ENCODE measurements around the gene EIF3K. TPM values are rescaled to one million over a fixed set of nuclear protein-coding genes. Genes with fewer than 3 reads are reported as not detected.

Gene EIF3K
- total and polyA plus RNA-seq, 10 of the 15 experiments (the other 5 are each of a cell fraction or from before 2014, with no cell fraction given) = 330 to 927 (median 436) TPM

DNA sequence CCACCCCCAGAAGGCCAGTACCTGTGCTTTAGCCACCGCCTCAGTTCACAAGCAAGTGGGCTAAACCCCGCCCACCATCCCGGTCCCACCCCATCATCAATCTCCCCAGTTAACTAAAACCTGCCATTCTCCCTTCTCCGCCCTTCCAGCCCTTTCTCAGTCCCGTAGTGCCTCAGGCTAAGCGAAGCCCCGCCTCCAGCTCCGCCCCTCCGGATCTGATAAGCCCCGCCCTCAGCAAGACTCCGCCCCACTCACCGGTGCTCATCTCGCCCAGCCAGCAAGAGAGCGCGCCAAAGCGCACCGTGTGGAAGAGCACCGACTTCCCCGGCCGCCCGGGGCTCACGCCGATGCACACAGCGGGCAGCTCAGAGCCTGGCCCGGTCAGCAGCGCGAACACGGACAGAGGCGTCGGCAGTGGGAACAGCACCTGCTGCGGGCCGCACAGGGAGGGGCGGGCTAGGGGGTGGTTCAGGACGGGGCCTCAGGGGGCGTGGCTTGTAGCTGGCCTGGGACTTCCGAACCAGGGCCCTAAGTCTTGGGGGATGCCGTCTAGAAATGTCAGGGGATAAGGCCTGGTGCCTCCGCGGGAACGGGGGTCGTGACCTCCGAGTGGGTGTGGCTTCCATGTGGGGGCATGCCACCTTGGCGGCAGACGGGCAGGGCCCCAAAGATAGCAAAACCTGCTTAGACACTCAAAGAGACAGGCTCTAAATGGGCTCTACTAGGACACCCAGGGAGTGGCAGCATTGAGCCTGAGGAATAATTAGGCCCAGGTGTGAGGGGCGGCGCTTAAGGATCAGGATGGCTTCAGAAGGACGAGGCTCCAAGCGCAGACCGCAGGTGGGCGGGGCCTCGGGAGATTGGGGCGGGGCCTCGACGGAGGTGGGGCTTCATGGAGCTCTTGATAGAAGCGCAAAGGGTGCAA is 22.7 kb upstream of the EIF3K start:
- Histone ChIP-seq H3K36me3 (ENCODE audit: control insufficient read depth in 2 of 2, insufficient read depth in 2 of 2, low read length in 1 of 2) (peaks cover 20 to 27% of the 10 kb centered on the region in 2 experiments; a peak in 3 of 4 replicates), H3K9ac (ENCODE audit: control insufficient read depth, insufficient read depth, low read length) (no peak overlapping the region), H3K4me2 (ENCODE audit: control insufficient read depth, insufficient read depth) (no peak overlapping the region), H3K4me1 (ENCODE audit: control insufficient read depth, insufficient read depth, low read length) (no peaks in the 10 kb centered on the region), H3K4me3 (no peak overlapping the region), H4K20me1 (ENCODE audit: control insufficient read depth, insufficient read depth) (no peaks in the 10 kb centered on the region), H3K27me3 (replicated peaks in 1 of 2; ENCODE audit: control insufficient read depth in 2 of 2, insufficient read depth in 2 of 2, low read length in 1 of 2) (no peaks in the 10 kb centered on the region), H3K79me2 (ENCODE audit: control insufficient read depth, insufficient read depth, low read length) (no peaks in the 10 kb centered on the region), H2AFZ (ENCODE audit: control insufficient read depth, low read depth, low read length) (no peak overlapping the region), H3K9me3 (replicated peaks; ENCODE audit: control insufficient read depth, insufficient read depth, low read length) (no peaks in the 10 kb centered on the region), H3K27ac (ENCODE audit: control insufficient read depth, insufficient read depth) (no peak overlapping the region)
- WGBS (ENCODE audit: insufficient coverage, insufficient replicate concordance, low lambda C conversion rate, missing lambda C conversion rate) = 96% methylated on average over 54 of the region's 55 CpGs
- in situ Hi-C loops (cut with MboI) = no loop called here
- ChIA-PET SMC1A (ENCODE audit: uncharacterized antibody, unreplicated experiment) (no interaction called here), CTCF (no interaction called here), POLR2A (interaction anchor here (1.0 to 1.2 kb wide), 2 partner anchors 21 to 32 kb away, joined by 4 to 5 read pairs; no protein-coding TSS in a partner anchor), RAD21 (ENCODE audit: unreplicated experiment) (interaction anchor here (0.6 kb wide), 1 partner anchor 83 kb away, joined by 3 read pairs; no protein-coding TSS in a partner anchor)
- FAIRE-seq (no peak), ATAC-seq (peak; percentile 36; the same call in 2 of the 3 replicates), DNase-seq (ENCODE audit: low read depth, low spot score) (no peak)
- TF ChIP-seq NR2F1 (conservative IDR thresholded peaks at IDR 0.05) (0 out of 2 replicates have a peak, but pooled peaks have one; percentile 16), POLR2AphosphoS2 (IDR thresholded peaks at IDR 0.05; ENCODE audit: low read depth, low read length) (0 out of 2 replicates have a peak, but pooled peaks have one; percentile 32), JUND (IDR thresholded peaks at IDR 0.05; ENCODE audit: low read depth, low read length) (no peak)
- intact Hi-C loops (cut with micrococcal nuclease; ENCODE audit: unreplicated experiment) = no loop called here
- BruUV-seq (replicated peaks) = no TSS peak

DNA sequence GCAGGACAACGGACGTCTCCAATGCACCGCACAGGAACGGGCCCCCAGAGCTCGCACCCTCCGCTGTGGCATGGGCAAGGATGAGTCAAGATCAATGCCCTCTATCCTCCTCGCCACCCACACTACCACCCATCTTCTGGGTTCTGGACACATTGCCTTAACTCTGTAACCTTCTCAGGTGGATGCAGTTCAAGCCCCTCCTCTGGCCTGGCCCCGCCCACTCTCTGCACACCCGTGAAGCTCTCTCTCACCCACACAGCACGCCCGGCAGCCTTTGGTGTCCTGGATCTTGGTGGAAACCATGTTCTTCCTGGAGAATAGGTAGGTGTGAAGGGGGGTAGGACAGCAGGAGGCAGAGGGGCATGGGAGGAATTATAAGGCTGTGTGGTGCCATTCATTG is 21.9 kb upstream of the EIF3K start:
- in situ Hi-C loops (cut with MboI) = no loop called here

More for the DNA sequence above, 21.9 kb upstream of the EIF3K start:
- RAD21 ChIA-PET (ENCODE audit: unreplicated experiment) = interaction anchor here (0.6 kb wide), 1 partner anchor 83 kb away, joined by 3 read pairs; no protein-coding TSS in a partner anchor
- CTCF ChIA-PET = no interaction called here
- H2AFZ ChIP-seq (ENCODE audit: control insufficient read depth, low read depth, low read length) = no peak overlapping the region
- POLR2A ChIA-PET = interaction anchor here (0.5 kb wide), 1 partner anchor 44 kb away, joined by 4 read pairs; no protein-coding TSS in a partner anchor
- 87% methylated on average over 11 of the region's 11 CpGs for WGBS (ENCODE audit: insufficient coverage, insufficient replicate concordance, low lambda C conversion rate, missing lambda C conversion rate)
- H3K4me2 ChIP-seq (ENCODE audit: control insufficient read depth, insufficient read depth) = no peak overlapping the region
- H3K36me3 ChIP-seq (ENCODE audit: control insufficient read depth in 2 of 2, insufficient read depth in 2 of 2, low read length in 1 of 2) = peaks cover 20 to 27% of the 10 kb centered on the region in 2 experiments; a peak in 3 of 4 replicates
- H3K27ac ChIP-seq (ENCODE audit: control insufficient read depth, insufficient read depth) = no peak overlapping the region
- intact Hi-C loops (cut with micrococcal nuclease; ENCODE audit: unreplicated experiment) = no loop called here
- SMC1A ChIA-PET (ENCODE audit: uncharacterized antibody, unreplicated experiment) = no interaction called here
- TF ChIP-seq IKZF2 (IDR thresholded peaks at IDR 0.05) (no peak), POLR2A (IDR thresholded peaks at IDR 0.05; ENCODE audit: low read depth, low read length) (no peak), IKZF1 (conservative IDR thresholded peaks at IDR 0.05) (no peak), BHLHE40 (IDR thresholded peaks at IDR 0.05; ENCODE audit: borderline replicate concordance in 1 of 2, low read depth in 2 of 2, low read length in 1 of 2) (no peak), NFXL1 (IDR thresholded peaks at IDR 0.05; ENCODE audit: borderline replicate concordance) (no peak), POLR2AphosphoS5 (IDR thresholded peaks at IDR 0.05; ENCODE audit: low read length) (no peak)
- TF ChIP-seq, protein P1, sequence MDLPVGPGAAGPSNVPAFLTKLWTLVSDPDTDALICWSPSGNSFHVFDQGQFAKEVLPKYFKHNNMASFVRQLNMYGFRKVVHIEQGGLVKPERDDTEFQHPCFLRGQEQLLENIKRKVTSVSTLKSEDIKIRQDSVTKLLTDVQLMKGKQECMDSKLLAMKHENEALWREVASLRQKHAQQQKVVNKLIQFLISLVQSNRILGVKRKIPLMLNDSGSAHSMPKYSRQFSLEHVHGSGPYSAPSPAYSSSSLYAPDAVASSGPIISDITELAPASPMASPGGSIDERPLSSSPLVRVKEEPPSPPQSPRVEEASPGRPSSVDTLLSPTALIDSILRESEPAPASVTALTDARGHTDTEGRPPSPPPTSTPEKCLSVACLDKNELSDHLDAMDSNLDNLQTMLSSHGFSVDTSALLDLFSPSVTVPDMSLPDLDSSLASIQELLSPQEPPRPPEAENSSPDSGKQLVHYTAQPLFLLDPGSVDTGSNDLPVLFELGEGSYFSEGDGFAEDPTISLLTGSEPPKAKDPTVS (IDR thresholded peaks at IDR 0.05; ENCODE audit: low read depth, low read length) = no peak
- TF ChIP-seq, protein P2, sequence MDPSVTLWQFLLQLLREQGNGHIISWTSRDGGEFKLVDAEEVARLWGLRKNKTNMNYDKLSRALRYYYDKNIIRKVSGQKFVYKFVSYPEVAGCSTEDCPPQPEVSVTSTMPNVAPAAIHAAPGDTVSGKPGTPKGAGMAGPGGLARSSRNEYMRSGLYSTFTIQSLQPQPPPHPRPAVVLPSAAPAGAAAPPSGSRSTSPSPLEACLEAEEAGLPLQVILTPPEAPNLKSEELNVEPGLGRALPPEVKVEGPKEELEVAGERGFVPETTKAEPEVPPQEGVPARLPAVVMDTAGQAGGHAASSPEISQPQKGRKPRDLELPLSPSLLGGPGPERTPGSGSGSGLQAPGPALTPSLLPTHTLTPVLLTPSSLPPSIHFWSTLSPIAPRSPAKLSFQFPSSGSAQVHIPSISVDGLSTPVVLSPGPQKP (IDR thresholded peaks at IDR 0.05; ENCODE audit: low read depth, low read length) = no peak
- H3K4me1 ChIP-seq (ENCODE audit: control insufficient read depth, insufficient read depth, low read length) = no peaks in the 10 kb centered on the region
- ATAC-seq (no peak), DNase-seq (ENCODE audit: low read depth, low spot score) (no peak), FAIRE-seq (no peak)
- no peaks in the 10 kb centered on the region for H3K9me3 ChIP-seq (replicated peaks; ENCODE audit: control insufficient read depth, insufficient read depth, low read length)
- no peak overlapping the region for H3K4me3 ChIP-seq
- BruUV-seq (replicated peaks) = no TSS peak
- H4K20me1 ChIP-seq (ENCODE audit: control insufficient read depth, insufficient read depth) = no peaks in the 10 kb centered on the region
- H3K27me3 ChIP-seq (replicated peaks in 1 of 2; ENCODE audit: control insufficient read depth in 2 of 2, insufficient read depth in 2 of 2, low read length in 1 of 2) = no peaks in the 10 kb centered on the region
- no peak overlapping the region for H3K9ac ChIP-seq (ENCODE audit: control insufficient read depth, insufficient read depth, low read length)
- H3K79me2 ChIP-seq (ENCODE audit: control insufficient read depth, insufficient read depth, low read length) = no peaks in the 10 kb centered on the region

Measured in GM12878 (cell line).